SK-N-SH (cell line): ENCODE data around the gene PARP8.
A peak's percentile ranks its signal among the peaks of the same experiment; 100 is the strongest.

Experiments used
- CHD2 ChIP-seq: fragments of 150-350 bp; IDR thresholded peaks from 2 replicates; pipeline ENCODE4 v1.6.1; 2018; ENCODE audit warnings: low read length; ENCODE audit not compliant: partially characterized antibody
- CTCF ChIP-seq: fragments of 200-600 bp; sonication (generic); IDR thresholded peaks from 2 replicates; pipeline ENCODE4 v1.6.1; 2017; ENCODE audit warnings: antibody characterized with exemption, mild to moderate bottlenecking, moderate library complexity
- EP300 ChIP-seq, 2 experiments: IDR thresholded peaks; 2 replicates each; pipeline versions ENCODE4 v1.4.0 to v1.6.1; 2012; ENCODE audit warnings: borderline replicate concordance in 1 of 2, low read depth in 1 of 2, low read length in 1 of 2
- JUND ChIP-seq: IDR thresholded peaks from 2 replicates; pipeline ENCODE4 v1.4.0; 2012
- RAD21 ChIP-seq: IDR thresholded peaks from 2 replicates; pipeline ENCODE4 v1.6.1; 2012; ENCODE audit warnings: mild to moderate bottlenecking, low read length
- SIN3A ChIP-seq: IDR thresholded peaks from 2 replicates; pipeline ENCODE4 v1.6.1; 2012; ENCODE audit warnings: low read depth, mild to moderate bottlenecking, low read length, moderate library complexity, borderline replicate concordance
- SMC3 ChIP-seq: IDR thresholded peaks from 2 replicates; pipeline ENCODE4 v1.6.1; 2012; ENCODE audit warnings: low read depth, low read length, improper control_type of control experiment
- TAF1 ChIP-seq: IDR thresholded peaks from 2 replicates; pipeline ENCODE4 v1.6.1; 2012; ENCODE audit warnings: low read depth, mild to moderate bottlenecking, low read length, moderate library complexity, borderline replicate concordance
- ZBTB33 ChIP-seq: IDR thresholded peaks from 2 replicates; pipeline ENCODE4 v1.4.0; 2012; ENCODE audit warnings: low read depth, borderline replicate concordance
- TF ChIP-seq, protein P1 (sequence below): fragments of 150-350 bp; IDR thresholded peaks from 2 replicates; pipeline ENCODE4 v1.6.1; 2016; ENCODE audit warnings: mild to moderate bottlenecking, low read depth, low read length
- TF ChIP-seq, protein P2 (sequence below): IDR thresholded peaks from 2 replicates; pipeline ENCODE4; 2012

DNA sequence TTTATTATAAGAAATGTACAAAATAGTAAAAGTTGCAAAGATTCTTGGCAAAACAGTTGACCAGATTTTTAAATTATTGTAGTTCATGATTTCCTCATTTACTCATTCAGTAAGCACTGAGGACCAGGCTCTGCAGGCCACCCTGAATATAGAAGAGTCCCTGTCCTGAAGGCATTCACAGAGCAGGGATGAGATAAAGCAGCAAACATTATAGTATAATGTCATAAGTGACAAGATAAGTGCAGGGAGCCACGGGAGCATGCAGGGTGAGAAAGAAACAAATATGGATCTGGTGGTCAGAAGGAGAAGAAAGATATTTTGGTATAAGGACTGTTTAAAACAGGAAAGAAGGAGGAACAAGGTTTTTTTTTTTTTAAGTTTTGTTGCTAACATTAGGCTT, 46.0 kb downstream of the PARP8 start:
- TF ChIP-seq CTCF (no peak), SIN3A (no peak), RAD21 (no peak), TAF1 (no peak), SMC3 (no peak), EP300 (IDR thresholded peaks at IDR 0.05; ENCODE audit: borderline replicate concordance in 1 of 2, low read depth in 1 of 2, low read length in 1 of 2) (peak in 1 of 2 experiments; percentile 76; a peak in 1 of 4 replicates), JUND (no peak), CHD2 (peak; percentile 47), ZBTB33 (no peak)
- TF ChIP-seq, protein P1, sequence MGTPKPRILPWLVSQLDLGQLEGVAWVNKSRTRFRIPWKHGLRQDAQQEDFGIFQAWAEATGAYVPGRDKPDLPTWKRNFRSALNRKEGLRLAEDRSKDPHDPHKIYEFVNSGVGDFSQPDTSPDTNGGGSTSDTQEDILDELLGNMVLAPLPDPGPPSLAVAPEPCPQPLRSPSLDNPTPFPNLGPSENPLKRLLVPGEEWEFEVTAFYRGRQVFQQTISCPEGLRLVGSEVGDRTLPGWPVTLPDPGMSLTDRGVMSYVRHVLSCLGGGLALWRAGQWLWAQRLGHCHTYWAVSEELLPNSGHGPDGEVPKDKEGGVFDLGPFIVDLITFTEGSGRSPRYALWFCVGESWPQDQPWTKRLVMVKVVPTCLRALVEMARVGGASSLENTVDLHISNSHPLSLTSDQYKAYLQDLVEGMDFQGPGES: no peak
- TF ChIP-seq, protein P2, sequence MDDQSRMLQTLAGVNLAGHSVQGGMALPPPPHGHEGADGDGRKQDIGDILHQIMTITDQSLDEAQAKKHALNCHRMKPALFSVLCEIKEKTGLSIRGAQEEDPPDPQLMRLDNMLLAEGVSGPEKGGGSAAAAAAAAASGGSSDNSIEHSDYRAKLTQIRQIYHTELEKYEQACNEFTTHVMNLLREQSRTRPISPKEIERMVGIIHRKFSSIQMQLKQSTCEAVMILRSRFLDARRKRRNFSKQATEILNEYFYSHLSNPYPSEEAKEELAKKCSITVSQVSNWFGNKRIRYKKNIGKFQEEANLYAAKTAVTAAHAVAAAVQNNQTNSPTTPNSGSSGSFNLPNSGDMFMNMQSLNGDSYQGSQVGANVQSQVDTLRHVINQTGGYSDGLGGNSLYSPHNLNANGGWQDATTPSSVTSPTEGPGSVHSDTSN: no peak
